K562 (cell line): ENCODE data around the gene SIRT2. TPM values are rescaled to one million over a fixed set of nuclear protein-coding genes. Genes with fewer than 3 reads are reported as not detected.

Source experiments
- BCLAF1 ChIP-seq, 2 experiments: fragments of 450-650 bp in 1 of 2; IDR thresholded peaks; 2 replicates each; pipeline ENCODE4 v1.6.1; 2011 to 2017; ENCODE audit warnings: low read depth in 2 of 2, antibody characterized with exemption in 1 of 2, borderline replicate concordance in 1 of 2, low read length in 1 of 2, mild to moderate bottlenecking in 1 of 2, mixed read lengths in 1 of 2; ENCODE audit not compliant: control insufficient read depth in 1 of 2
- CTCF ChIP-seq, 3 experiments: IDR thresholded peaks in 2 of 3; conservative IDR thresholded peaks in 1 of 3; 2 replicates each; pipeline ENCODE4 v1.5.1; 2011 to 2012; ENCODE audit warnings: low read length in 3 of 3, mild to moderate bottlenecking in 3 of 3, control low read depth in 2 of 3, improper control_type of control experiment in 1 of 3, inconsistent platforms in 1 of 3, low read depth in 1 of 3, mixed read lengths in 1 of 3, moderate library complexity in 1 of 3; ENCODE audit not compliant: insufficient read depth in 2 of 3
- GTF2A2 ChIP-seq: IDR thresholded peaks from 2 replicates; pipeline ENCODE4 v1.6.1; 2016; ENCODE audit warnings: mild to moderate bottlenecking, missing genetic modification characterization, missing compliant biosample characterization
- MLX ChIP-seq, 2 experiments: fragments of 450-650 bp in 1 of 2; sonication (generic) in 1 of 2; formaldehyde crosslinking; conservative IDR thresholded peaks; 2 replicates each; pipeline versions ENCODE4 v1.4.0 to v1.8.1; 2020 to 2022; ENCODE audit warnings: mild to moderate bottlenecking in 1 of 2, missing genetic modification reagents in 1 of 2
- NKRF ChIP-seq: fragments of 450-650 bp; IDR thresholded peaks from 2 replicates; pipeline ENCODE4 v1.6.1; 2016; ENCODE audit warnings: borderline replicate concordance
- ZBTB40 ChIP-seq, 2 experiments: fragments of 450-650 bp in 1 of 2; sonication (generic) in 1 of 2; formaldehyde crosslinking in 1 of 2; IDR thresholded peaks; 2 replicates each; pipeline versions ENCODE4 v1.7.1 to v1.9.0; 2016 to 2022; ENCODE audit warnings: inconsistent platforms in 1 of 2, mild to moderate bottlenecking in 1 of 2, missing genetic modification reagents in 1 of 2
- polyA plus RNA-seq, 8 experiments: library from polyadenylated mRNA; depleted of rRNA in 4 of 8; stranded (reverse) in 5 of 8; unstranded in 3 of 8; fragments of >200 nt; fragmentation: Nextera tagmentation in 2 of 8; fragmentation: Illumina TruSeq in 1 of 8; extraction: Ambion mirVana in 2 of 8; extraction: Trizol in 1 of 8; gene quantifications; 2 replicates each; pipeline versions ENCODE4 v1.2.1 to v1.2.3, GENCODE V29; 2011 to 2014; ENCODE audit warnings: inconsistent platforms in 1 of 8, missing spikeins in 1 of 8
- total RNA-seq, 7 experiments: library from RNA; depleted of rRNA in 6 of 7; stranded (reverse); fragments of >200 nt in 6 of 7; fragmentation: Illumina TruSeq in 2 of 7; extraction: Trizol in 2 of 7; gene quantifications; 2 replicates each; pipeline versions ENCODE4 v1.2.1 to v1.2.3, GENCODE V29; 2011 to 2021; ENCODE audit warnings: low replicate concordance in 1 of 7

Gene SIRT2
- total and polyA plus RNA-seq, 9 of the 15 experiments (the other 6 are each of a cell fraction or from before 2014, with no cell fraction given), result 2.3 to 35.2 (median 22.9) TPM

- TF ChIP-seq ZBTB40 (IDR thresholded peaks at IDR 0.05) (no peak), ZBTB40 (CRISPR knock-in tag; IDR thresholded peaks at IDR 0.05) (no peak), GTF2A2 (tag) (no peak), NKRF (peak; percentile 36; the same call in 1 of the 2 replicates), MLX (CRISPR knock-in tag; conservative IDR thresholded peaks at IDR 0.05) (no peak), CTCF (IDR thresholded peaks at IDR 0.05 in 2 of 3, conservative IDR thresholded peaks at IDR 0.05 in 1 of 3; ENCODE audit: insufficient read depth in 2 of 3, low read depth in 1 of 3, low read length in 3 of 3) (no peak), BCLAF1 (IDR thresholded peaks at IDR 0.05; ENCODE audit: borderline replicate concordance in 1 of 2, control insufficient read depth in 1 of 2, low read depth in 2 of 2, low read length in 1 of 2) (no peak)
Observed at GRCh38 chr19:38900202-38900629, 798 bp upstream of the SIRT2 start (continued).
